K562 (cell line): ENCODE measurements around the gene SDR42E2. TPM values are rescaled to one million over a fixed set of nuclear protein-coding genes. Genes with fewer than 3 reads are reported as not detected.

ENCODE experiments used
- GTF3C2 ChIP-seq: IDR thresholded peaks from 3 replicates; pipeline ENCODE4 v1.6.1; 2011; ENCODE audit warnings: borderline replicate concordance, mild to moderate bottlenecking, moderate library complexity; ENCODE audit not compliant: insufficient read length; ENCODE audit errors: extremely low read depth
- HLTF ChIP-seq: fragments of 450-650 bp; IDR thresholded peaks from 2 replicates; pipeline ENCODE4 v1.6.1; 2016
- KAT8 ChIP-seq: fragments of 450-650 bp; IDR thresholded peaks from 2 replicates; pipeline ENCODE4 v1.6.1; 2016; ENCODE audit warnings: low read depth, mild to moderate bottlenecking
- MLX ChIP-seq, 2 experiments: fragments of 450-650 bp in 1 of 2; sonication (generic) in 1 of 2; formaldehyde crosslinking; conservative IDR thresholded peaks; 2 replicates each; pipeline versions ENCODE4 v1.4.0 to v1.8.1; 2020 to 2022; ENCODE audit warnings: mild to moderate bottlenecking in 1 of 2, missing genetic modification reagents in 1 of 2
- NEUROD1 ChIP-seq: fragments of 150-350 bp; IDR thresholded peaks from 2 replicates; pipeline ENCODE4 v1.6.1; 2014; ENCODE audit warnings: borderline replicate concordance, low read length, low read depth; ENCODE audit not compliant: partially characterized antibody
- RFX7 ChIP-seq: fragments of 250-450 bp; sonication (Bioruptor Pico); IDR thresholded peaks from 2 replicates; pipeline ENCODE4 v1.5.1; 2021; ENCODE audit warnings: mild to moderate bottlenecking
- ZNF175 ChIP-seq: fragments of 200-800 bp; sonication (Bioruptor generic); IDR thresholded peaks from 2 replicates; pipeline ENCODE4 v1.6.1; 2016; ENCODE audit warnings: low read depth, mild to moderate bottlenecking, missing genetic modification characterization, missing compliant biosample characterization
- polyA plus RNA-seq, 8 experiments: library from polyadenylated mRNA; depleted of rRNA in 4 of 8; stranded (reverse) in 5 of 8; unstranded in 3 of 8; fragments of >200 nt; fragmentation: Nextera tagmentation in 2 of 8; fragmentation: Illumina TruSeq in 1 of 8; extraction: Ambion mirVana in 2 of 8; extraction: Trizol in 1 of 8; gene quantifications; 2 replicates each; pipeline versions ENCODE4 v1.2.1 to v1.2.3, GENCODE V29; 2011 to 2014; ENCODE audit warnings: inconsistent platforms in 1 of 8, missing spikeins in 1 of 8
- total RNA-seq, 7 experiments: library from RNA; depleted of rRNA in 6 of 7; stranded (reverse); fragments of >200 nt in 6 of 7; fragmentation: Illumina TruSeq in 2 of 7; extraction: Trizol in 2 of 7; gene quantifications; 2 replicates each; pipeline versions ENCODE4 v1.2.1 to v1.2.3, GENCODE V29; 2011 to 2021; ENCODE audit warnings: low replicate concordance in 1 of 7
- TF ChIP-seq, protein P1 (sequence below): fragments of 450-650 bp; IDR thresholded peaks from 2 replicates; pipeline ENCODE4 v1.6.1; 2016; ENCODE audit warnings: borderline replicate concordance
- TF ChIP-seq, protein P2 (sequence below): sonication (generic); formaldehyde crosslinking; IDR thresholded peaks from 2 replicates; pipeline ENCODE4 v1.8.0; 2022; ENCODE audit warnings: mild to moderate bottlenecking, missing genetic modification reagents

The SDR42E2 gene
- total and polyA plus RNA-seq, 9 of the 15 experiments (the other 6 are each of a cell fraction or from before 2014, with no cell fraction given) = 0.03 to 0.07 (median 0.04) TPM; not detected in 4

DNA sequence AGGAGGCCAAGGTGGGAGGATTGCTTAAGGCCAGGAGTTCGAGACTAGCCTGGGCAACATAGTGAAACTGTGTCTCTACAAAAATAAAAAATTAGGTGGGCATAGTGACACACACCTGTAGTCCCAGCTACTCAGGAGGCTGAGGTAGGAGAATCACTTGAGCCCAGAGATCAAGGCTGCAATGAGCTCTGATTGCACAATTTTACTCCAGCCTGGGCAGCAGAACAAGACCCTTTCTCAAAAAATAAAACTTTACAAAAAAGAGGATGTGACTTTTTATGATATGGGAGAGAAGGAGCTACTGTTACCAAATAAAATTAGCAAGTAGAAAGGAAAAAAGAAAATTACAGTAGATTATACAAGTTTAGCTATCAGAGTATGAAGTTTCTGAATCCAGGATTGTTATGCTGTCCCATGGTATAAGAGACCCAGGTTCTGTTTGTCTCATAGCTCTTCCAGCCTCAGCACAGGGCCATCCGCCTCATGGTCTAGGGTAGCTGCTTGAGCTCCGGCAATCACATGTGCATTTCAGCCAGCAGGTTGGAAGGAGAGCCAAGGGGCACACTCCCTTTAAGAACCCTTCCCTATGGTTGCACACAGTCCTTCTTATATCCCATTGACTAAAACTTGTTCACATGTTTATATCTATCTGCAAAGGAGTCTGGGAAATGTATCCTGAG lies 57.2 kb downstream of the SDR42E2 start (continued):
- TF ChIP-seq GTF3C2 (no peak), MLX (CRISPR knock-in tag; conservative IDR thresholded peaks at IDR 0.05) (no peak), NEUROD1 (no peak), KAT8 (no peak), ZNF175 (no peak), RFX7 (CRISPR knock-in tag) (no peak), HLTF (peak; percentile 78; the same call in 1 of the 2 replicates)
- TF ChIP-seq, protein P1, sequence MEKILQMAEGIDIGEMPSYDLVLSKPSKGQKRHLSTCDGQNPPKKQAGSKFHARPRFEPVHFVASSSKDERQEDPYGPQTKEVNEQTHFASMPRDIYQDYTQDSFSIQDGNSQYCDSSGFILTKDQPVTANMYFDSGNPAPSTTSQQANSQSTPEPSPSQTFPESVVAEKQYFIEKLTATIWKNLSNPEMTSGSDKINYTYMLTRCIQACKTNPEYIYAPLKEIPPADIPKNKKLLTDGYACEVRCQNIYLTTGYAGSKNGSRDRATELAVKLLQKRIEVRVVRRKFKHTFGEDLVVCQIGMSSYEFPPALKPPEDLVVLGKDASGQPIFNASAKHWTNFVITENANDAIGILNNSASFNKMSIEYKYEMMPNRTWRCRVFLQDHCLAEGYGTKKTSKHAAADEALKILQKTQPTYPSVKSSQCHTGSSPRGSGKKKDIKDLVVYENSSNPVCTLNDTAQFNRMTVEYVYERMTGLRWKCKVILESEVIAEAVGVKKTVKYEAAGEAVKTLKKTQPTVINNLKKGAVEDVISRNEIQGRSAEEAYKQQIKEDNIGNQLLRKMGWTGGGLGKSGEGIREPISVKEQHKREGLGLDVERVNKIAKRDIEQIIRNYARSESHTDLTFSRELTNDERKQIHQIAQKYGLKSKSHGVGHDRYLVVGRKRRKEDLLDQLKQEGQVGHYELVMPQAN = no peak
- TF ChIP-seq, protein P2, sequence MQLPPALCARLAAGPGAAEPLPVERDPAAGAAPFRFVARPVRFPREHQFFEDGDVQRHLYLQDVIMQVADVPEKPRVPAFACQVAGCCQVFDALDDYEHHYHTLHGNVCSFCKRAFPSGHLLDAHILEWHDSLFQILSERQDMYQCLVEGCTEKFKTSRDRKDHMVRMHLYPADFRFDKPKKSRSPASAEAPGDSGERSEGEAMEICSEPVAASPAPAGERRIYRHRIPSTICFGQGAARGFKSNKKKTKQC (CRISPR knock-in tag) = no peak
